ENCODE measurements around the gene HAND1.

DNA sequence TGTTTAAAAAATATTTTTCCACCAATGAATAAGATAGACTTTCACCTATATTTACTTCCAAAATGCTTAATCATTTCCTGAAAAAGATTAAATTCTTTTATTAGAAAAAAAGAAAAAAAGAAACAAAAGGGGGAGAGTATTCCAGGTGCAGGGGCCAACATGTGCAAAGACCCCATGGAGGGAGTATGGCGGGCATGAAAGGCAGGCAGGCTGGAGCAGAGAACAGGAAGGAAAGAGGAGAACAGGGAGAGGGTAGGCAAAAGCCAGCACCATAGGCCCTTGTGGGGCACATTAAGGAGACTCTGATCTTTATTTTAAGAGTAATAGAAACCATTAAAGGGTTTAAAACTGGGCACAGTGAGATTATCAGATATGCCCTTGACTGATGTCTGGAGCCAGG is 48.7 kb downstream of the HAND1 start:
- TF ChIP-seq, protein P1, sequence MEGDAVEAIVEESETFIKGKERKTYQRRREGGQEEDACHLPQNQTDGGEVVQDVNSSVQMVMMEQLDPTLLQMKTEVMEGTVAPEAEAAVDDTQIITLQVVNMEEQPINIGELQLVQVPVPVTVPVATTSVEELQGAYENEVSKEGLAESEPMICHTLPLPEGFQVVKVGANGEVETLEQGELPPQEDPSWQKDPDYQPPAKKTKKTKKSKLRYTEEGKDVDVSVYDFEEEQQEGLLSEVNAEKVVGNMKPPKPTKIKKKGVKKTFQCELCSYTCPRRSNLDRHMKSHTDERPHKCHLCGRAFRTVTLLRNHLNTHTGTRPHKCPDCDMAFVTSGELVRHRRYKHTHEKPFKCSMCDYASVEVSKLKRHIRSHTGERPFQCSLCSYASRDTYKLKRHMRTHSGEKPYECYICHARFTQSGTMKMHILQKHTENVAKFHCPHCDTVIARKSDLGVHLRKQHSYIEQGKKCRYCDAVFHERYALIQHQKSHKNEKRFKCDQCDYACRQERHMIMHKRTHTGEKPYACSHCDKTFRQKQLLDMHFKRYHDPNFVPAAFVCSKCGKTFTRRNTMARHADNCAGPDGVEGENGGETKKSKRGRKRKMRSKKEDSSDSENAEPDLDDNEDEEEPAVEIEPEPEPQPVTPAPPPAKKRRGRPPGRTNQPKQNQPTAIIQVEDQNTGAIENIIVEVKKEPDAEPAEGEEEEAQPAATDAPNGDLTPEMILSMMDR (conservative IDR thresholded peaks at IDR 0.05; ENCODE audit: low read depth in 2 of 2): no peak
- TF ChIP-seq EZH2phosphoT487 (IDR thresholded peaks at IDR 0.05; ENCODE audit: unreplicated experiment) (no peak), EZH2 (IDR thresholded peaks at IDR 0.05; ENCODE audit: low read depth, unreplicated experiment) (no peak), POLR2AphosphoS5 (IDR thresholded peaks at IDR 0.05; ENCODE audit: low read depth) (no peak), CREB1 (CRISPR knock-in tag; IDR thresholded peaks at IDR 0.05; ENCODE audit: low read depth) (no peak)
- TF ChIP-seq, protein P2, sequence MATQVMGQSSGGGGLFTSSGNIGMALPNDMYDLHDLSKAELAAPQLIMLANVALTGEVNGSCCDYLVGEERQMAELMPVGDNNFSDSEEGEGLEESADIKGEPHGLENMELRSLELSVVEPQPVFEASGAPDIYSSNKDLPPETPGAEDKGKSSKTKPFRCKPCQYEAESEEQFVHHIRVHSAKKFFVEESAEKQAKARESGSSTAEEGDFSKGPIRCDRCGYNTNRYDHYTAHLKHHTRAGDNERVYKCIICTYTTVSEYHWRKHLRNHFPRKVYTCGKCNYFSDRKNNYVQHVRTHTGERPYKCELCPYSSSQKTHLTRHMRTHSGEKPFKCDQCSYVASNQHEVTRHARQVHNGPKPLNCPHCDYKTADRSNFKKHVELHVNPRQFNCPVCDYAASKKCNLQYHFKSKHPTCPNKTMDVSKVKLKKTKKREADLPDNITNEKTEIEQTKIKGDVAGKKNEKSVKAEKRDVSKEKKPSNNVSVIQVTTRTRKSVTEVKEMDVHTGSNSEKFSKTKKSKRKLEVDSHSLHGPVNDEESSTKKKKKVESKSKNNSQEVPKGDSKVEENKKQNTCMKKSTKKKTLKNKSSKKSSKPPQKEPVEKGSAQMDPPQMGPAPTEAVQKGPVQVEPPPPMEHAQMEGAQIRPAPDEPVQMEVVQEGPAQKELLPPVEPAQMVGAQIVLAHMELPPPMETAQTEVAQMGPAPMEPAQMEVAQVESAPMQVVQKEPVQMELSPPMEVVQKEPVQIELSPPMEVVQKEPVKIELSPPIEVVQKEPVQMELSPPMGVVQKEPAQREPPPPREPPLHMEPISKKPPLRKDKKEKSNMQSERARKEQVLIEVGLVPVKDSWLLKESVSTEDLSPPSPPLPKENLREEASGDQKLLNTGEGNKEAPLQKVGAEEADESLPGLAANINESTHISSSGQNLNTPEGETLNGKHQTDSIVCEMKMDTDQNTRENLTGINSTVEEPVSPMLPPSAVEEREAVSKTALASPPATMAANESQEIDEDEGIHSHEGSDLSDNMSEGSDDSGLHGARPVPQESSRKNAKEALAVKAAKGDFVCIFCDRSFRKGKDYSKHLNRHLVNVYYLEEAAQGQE (IDR thresholded peaks at IDR 0.05; ENCODE audit: unreplicated experiment): no peak
- TF ChIP-seq, protein P3, sequence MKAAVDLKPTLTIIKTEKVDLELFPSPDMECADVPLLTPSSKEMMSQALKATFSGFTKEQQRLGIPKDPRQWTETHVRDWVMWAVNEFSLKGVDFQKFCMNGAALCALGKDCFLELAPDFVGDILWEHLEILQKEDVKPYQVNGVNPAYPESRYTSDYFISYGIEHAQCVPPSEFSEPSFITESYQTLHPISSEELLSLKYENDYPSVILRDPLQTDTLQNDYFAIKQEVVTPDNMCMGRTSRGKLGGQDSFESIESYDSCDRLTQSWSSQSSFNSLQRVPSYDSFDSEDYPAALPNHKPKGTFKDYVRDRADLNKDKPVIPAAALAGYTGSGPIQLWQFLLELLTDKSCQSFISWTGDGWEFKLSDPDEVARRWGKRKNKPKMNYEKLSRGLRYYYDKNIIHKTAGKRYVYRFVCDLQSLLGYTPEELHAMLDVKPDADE (IDR thresholded peaks at IDR 0.05): no peak
- TF ChIP-seq, protein P4, sequence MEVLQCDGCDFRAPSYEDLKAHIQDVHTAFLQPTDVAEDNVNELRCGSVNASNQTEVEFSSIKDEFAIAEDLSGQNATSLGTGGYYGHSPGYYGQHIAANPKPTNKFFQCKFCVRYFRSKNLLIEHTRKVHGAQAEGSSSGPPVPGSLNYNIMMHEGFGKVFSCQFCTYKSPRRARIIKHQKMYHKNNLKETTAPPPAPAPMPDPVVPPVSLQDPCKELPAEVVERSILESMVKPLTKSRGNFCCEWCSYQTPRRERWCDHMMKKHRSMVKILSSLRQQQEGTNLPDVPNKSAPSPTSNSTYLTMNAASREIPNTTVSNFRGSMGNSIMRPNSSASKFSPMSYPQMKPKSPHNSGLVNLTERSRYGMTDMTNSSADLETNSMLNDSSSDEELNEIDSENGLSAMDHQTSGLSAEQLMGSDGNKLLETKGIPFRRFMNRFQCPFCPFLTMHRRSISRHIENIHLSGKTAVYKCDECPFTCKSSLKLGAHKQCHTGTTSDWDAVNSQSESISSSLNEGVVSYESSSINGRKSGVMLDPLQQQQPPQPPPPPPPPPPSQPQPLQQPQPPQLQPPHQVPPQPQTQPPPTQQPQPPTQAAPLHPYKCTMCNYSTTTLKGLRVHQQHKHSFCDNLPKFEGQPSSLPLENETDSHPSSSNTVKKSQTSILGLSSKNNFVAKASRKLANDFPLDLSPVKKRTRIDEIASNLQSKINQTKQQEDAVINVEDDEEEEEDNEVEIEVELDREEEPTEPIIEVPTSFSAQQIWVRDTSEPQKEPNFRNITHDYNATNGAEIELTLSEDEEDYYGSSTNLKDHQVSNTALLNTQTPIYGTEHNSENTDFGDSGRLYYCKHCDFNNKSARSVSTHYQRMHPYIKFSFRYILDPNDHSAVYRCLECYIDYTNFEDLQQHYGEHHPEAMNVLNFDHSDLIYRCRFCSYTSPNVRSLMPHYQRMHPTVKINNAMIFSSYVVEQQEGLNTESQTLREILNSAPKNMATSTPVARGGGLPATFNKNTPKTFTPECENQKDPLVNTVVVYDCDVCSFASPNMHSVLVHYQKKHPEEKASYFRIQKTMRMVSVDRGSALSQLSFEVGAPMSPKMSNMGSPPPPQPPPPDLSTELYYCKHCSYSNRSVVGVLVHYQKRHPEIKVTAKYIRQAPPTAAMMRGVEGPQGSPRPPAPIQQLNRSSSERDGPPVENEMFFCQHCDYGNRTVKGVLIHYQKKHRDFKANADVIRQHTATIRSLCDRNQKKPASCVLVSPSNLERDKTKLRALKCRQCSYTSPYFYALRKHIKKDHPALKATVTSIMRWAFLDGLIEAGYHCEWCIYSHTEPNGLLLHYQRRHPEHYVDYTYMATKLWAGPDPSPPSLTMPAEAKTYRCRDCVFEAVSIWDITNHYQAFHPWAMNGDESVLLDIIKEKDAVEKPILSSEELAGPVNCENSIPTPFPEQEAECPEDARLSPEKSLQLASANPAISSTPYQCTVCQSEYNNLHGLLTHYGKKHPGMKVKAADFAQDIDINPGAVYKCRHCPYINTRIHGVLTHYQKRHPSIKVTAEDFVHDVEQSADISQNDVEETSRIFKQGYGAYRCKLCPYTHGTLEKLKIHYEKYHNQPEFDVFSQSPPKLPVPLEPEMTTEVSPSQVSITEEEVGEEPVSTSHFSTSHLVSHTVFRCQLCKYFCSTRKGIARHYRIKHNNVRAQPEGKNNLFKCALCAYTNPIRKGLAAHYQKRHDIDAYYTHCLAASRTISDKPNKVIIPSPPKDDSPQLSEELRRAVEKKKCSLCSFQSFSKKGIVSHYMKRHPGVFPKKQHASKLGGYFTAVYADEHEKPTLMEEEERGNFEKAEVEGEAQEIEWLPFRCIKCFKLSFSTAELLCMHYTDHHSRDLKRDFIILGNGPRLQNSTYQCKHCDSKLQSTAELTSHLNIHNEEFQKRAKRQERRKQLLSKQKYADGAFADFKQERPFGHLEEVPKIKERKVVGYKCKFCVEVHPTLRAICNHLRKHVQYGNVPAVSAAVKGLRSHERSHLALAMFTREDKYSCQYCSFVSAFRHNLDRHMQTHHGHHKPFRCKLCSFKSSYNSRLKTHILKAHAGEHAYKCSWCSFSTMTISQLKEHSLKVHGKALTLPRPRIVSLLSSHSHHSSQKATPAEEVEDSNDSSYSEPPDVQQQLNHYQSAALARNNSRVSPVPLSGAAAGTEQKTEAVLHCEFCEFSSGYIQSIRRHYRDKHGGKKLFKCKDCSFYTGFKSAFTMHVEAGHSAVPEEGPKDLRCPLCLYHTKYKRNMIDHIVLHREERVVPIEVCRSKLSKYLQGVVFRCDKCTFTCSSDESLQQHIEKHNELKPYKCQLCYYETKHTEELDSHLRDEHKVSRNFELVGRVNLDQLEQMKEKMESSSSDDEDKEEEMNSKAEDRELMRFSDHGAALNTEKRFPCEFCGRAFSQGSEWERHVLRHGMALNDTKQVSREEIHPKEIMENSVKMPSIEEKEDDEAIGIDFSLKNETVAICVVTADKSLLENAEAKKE (CRISPR knock-in tag; IDR thresholded peaks at IDR 0.05): no peak
